Activated CD4-positive, alpha-beta T cell treated with anti-CD3 and anti-CD28 coated beads, Interleukin-2, amount 50 U/mL, for 16 hours (primary cell): ENCODE results near the gene MAGOHB.
"Not testable (repeated sequence)": the region's sequence is repeated elsewhere in the genome, so short reads cannot be mapped to it uniquely, and the experiment has no call there.

Experiments used
- DNase-seq: peaks from one replicate; pipeline ENCODE4 v3.0.0-alpha.2; 2020

Gene MAGOHB

GRCh38 chr12:10613349-10614055 lies at the start of gene MAGOHB:
Gene MAGOHB (minus strand): TSS chr12:10613609. CDS start chr12:10613532, 77 bp downstream.
- peak; percentile 97 for DNase-seq

GRCh38 chr12:10661338-10661737 lies 47.9 kb upstream of the MAGOHB start:
- DNase-seq: no peak

- no peak for DNase-seq
These were observed 40.6 kb upstream of the MAGOHB start for GRCh38 chr12:10654003-10654402.

DNA sequence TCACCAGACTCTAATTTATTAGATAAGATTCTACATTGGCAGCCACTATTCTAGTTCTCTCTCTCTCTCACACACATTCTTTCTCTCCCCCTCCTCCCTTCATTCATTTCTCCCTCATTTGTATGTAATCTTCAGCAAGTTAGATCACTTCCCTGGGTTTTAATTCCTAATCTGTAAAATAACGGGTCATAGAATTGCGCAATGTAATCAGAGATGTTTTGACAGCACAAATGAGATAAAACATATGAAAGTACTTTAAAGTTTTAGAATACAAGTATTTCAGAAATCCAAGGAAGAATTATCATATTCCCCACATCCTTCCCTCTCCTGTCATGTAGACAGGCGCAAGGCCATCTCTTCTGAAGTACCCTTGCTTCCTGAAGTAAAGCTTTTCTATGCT lies 38.8 kb upstream of the MAGOHB start:
- DNase-seq: no peak

- DNase-seq: not testable (repeated sequence)
These were observed 33.2 kb upstream of the MAGOHB start for GRCh38 chr12:10646576-10646975.

DNA sequence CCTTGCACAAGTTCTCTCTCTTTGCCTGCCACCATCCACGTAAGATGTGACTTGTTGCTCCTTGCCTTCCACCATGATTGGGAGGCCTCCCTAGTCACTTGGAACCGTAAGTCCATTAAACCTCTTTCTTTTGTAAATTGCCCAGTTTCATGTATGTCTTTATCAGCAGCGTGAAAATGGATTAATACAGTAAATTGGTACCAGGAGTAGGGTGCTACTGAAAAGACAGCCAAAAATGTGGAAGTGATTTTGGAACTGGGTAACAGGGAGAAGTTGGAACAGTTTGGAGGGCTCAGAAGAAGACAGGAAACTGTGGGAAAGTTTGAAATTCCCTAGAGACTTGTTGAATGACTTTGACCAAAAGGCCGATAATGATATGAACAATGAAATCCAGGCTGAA lies 32.5 kb upstream of the MAGOHB start:
- no peak for DNase-seq

GRCh38 chr12:10641735-10642500 lies 28.5 kb upstream of the MAGOHB start:
- no peak for DNase-seq

DNA sequence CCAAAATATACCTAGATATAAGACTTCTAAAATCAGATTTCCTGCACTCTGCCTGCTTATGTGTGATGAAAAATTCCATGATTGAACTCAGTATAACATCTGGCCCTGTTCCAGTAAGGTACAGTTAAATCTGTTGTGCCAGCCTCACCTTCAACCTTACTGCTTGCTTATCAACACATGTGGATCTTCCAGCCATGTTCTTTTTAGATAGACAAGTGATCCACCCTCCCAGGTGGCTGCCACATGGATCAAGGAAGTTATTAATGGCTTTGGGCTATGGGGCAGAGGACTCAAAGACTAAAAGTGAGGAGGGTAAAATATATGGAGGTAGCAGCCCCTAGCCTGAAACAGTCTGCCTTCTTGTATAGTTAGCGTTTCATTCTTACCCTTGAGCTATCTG lies 25.3 kb upstream of the MAGOHB start:
- DNase-seq: no peak

DNA sequence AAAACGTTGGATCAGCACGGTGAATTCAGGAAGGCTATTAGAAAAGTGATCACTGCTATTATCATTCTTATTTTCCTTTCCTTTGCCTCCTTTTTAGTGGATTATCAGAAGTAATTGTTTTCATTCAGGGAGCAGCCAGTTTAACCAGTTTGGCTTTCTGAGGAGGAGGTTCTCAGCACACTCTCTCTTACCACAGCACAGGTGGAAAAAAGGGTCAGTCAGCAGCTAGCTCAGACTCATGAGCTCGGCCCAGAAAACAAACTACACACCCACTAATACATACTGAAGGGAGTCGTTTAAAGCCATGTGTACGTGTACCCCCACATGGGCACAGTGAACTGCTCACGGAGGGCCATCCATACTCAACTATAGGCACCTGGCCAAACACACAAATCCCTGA lies 23.2 kb upstream of the MAGOHB start:
- no peak for DNase-seq

DNA sequence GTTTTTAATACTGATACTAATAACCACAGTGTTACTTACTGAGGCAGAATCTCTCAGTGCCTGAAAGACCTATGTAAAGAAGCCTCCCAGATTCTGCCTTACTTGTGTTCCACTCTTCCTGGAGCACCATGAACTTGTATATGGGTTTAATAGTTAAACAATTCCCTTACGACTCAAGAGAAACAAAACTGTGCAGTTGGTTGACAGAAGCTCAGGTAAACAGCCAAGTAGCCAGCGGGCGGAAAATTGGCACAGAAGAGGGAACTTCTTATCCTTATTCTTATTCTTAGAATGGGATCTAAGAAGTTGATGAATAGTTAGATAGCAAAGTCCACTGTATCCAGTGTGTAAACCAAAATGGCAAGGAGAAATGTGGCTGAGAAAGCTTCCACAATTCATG lies 22.7 kb upstream of the MAGOHB start:
- DNase-seq: no peak

GRCh38 chr12:10635306-10635705 lies 21.9 kb upstream of the MAGOHB start:
- no peak for DNase-seq

DNA sequence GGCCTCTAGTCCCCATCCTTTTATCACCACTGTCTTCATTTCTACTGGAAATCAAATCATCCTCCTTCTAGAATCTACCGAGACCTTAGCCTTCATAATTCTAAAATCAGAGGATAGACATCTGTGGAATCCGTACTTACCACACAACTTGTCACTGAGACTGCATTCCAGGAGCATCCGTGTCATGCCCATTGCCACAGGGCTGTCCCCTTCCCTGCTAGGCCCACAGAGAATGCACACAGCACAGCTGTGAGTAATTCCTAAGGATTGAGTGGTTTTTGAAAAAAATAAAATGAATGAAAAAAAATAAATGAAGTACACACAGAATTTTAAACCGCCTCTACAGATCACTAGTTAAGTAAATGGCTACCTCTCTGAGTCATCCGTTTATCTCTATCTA lies 21.0 kb upstream of the MAGOHB start:
- no peak for DNase-seq

- DNase-seq: no peak
These were observed 20.1 kb upstream of the MAGOHB start for GRCh38 chr12:10633541-10633940.

DNA sequence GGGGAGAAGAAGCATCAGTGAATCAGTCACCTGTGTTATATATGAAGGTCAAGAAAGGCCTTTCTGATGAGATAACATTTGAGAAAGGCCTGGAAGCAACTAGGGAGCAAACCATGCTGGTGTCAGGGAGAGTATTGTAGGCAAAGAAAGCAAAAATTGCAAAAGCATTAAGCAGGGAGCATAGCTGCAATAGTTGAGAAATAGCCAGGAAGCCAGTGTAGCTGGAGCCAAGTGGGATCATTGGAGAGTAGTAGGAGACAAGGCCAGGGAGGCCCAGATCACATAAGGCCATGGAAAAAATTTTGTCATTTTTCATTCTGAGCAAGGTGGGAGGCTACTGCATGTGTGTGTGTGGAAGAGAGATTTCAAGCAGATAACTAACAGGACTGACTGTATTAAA lies 18.8 kb upstream of the MAGOHB start:
- DNase-seq: no peak

DNA sequence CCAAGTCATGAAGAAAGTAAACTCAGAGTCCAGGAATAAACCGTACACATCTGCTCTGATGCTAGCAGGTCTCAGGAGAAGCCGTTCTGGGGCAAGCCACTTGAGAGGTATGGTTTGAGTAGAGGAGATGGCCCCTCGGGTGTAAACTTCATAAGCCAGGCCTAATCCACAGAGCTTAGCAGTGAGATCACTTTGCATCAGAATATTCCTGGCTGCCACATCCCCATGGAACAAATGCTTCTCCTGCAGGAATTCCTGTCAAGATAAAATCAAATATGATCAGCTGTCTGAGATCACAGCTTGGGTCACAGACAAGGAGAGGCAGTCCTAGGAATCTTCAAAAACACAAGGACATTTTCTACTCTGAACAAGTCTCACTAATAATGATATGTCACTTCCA lies 11.2 kb upstream of the MAGOHB start:
- no peak for DNase-seq

DNA sequence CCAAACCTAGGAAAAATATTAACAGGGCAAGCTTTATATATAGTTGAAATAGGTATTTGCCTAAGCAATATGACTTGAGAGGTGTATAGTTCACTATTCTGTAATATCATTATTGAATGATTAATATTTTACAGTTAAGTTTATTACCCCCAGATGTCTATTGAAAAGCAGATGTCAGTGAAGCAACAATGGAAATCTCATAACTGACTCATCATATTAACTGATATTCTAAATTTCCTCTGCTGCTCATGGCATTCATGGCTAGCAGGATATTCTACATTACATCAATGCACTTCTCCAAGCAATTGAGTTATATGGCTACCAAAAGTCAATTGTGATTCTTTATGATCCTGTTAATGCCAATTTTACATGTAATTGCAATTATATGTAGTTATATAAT lies 9.7 kb upstream of the MAGOHB start:
- no peak for DNase-seq

- no peak for DNase-seq
These were observed 7.9 kb upstream of the MAGOHB start for GRCh38 chr12:10621278-10621677.

DNA sequence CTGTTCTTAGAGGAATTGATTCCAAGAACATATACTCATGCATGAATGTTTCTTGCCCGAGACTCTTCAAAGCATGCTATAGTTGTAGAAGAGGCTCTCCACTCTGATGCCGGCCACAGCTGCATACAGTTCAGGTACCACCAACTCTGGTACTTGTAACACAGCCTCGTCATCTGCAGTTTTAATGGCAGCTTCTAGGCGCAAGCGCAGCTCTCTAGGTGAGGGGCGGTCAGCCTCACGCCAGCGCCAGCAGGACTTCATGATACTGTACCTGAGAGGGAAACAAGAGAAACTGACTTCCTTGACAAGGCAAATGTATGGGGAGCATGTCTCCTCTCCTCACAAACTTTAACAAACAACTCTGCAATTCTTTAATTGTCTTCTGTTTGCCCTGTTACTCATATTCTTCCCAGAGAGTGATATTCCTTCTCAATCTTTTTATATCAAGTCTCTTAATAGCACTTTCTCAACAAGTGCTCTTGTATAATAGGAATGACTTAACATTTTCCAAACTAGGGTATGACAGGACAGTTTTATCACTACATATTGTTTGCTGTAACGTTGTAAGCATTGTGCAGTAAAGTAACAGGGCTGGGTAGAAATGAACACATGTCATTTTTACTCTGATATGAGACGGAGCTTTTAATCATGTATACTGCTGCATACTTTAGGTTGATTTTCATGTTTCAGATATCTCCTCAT lies 6.8 kb upstream of the MAGOHB start:
- no peak for DNase-seq

DNA sequence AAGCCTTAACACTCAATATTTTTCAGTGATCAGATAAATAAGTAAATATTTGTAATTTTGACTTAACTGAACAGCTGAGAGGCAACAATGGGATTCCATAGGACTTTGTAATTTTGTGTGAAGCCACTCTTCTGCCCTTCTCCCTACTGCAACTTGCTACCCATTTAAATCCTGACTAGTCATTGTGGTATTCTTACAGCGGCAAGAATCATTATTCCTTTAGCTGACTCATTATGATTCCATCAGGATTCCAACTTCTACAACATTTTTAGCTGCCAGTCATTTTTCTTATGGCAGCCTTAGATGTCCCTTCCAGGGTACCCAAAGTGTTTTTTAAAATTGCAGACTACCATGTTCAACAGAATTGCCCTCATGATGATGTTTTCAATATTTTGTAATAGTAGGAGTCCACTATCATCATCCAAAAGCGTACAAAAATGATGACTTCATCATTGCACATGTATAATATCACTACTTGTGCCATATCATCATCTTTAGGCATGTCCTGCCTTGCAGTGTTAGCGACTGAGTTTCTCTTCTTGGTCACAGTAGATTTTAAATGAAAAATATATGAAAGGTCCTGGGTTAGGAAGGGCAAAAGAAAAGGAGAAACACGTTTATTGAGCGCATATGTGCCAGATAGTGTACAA lies 5.1 kb upstream of the MAGOHB start:
- DNase-seq: no peak

GRCh38 chr12:10617863-10618262 lies 4.5 kb upstream of the MAGOHB start:
- no peak for DNase-seq

DNA sequence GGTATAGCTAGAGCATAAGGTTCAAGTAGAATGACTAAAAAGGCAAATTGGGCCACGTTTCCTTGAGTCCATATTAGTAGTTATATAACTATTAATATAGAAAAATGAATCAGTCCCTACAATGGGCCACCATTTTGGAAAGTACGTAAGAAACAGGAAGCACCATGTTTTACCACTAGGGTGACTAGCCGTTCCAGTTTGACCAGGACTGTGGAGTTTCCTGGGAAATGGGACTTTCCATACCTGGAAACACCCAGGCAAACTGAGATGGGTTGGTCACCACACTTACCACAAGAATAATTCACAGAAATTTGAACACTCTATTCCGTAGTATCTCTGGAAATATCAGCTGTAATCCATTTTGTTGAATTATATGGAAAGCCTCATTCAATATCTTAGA lies 2.1 kb upstream of the MAGOHB start:
- DNase-seq: no peak

DNA sequence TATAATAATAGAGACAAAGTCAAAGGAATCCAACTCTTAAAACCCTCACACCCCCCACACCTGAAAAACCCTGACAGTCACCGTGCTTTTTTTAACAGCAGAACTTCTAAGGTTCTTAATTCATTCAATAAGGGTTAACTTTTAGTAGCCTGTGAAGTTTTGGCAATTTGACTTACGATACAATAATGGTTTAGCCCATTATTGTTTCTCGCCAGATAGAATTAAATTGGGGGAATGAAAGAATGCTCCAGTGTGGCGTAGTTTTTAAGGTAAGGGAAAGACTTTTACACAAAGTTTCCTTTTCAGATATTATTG lies 604 bp upstream of the MAGOHB start:
- DNase-seq: peak; percentile 14

DNA sequence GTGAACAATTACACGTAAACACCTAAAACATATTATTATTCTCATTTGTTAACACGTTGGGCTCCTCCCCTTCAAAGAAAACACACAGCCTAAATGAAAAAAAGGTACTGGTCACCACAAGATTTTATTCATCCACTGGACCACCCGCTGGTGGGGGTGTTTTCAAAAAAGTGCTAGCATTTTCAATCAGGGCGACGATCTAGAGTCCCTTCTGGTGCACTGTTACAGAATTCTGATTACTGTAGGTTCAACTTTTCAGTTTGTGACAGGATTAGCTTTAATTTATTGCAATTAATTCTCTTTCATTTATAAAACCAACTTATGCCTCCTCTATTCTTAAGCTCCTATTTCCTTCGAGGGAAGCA lies 443 bp downstream of the MAGOHB start:
- no peak for DNase-seq

- no peak for DNase-seq
These were observed 1.3 kb downstream of the MAGOHB start for GRCh38 chr12:10612110-10612509.
